ENCODE data around the gene DAGLA. TPM values are rescaled to one million over a fixed set of nuclear protein-coding genes. Genes with fewer than 3 reads are reported as not detected.

Gene DAGLA
- total and polyA plus RNA-seq, 2 of the 13 experiments (the other 11 are each of a cell fraction or from before 2014, with no cell fraction given) = 2.6 to 3.9 TPM

DNA sequence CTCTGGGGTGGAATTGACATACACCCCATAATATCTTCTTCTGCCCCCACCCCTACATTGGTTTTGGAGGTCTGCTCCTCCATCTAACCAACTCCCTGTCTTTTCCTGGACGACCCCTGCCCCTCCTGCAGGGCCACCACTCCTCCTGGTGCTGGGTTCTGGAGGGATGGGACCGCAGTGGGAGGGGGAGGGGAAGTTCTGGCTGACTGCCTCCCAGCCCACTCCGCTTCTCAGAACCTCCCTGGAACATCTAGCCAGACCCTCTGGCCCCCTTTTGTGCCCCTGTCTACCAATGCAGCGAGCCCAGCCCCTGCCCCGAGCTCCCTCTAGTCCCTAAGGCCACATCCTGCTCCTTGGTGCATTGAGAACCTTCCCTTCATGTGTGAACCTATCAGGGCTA lies 73.5 kb downstream of the DAGLA start:
- H2AFZ ChIP-seq (ENCODE audit: low read length) = no peak overlapping the region
- H3K79me2 ChIP-seq (ENCODE audit: insufficient read depth, low read length) = peaks cover 57% of the 10 kb centered on the region
- in situ Hi-C loops (cut with HindIII; ENCODE audit: extremely low pct_ligation_motif_present, low pct_unique_long_range_greater_than_20kb) = no loop called here
- peaks cover 91% of the 10 kb centered on the region for H3K4me1 ChIP-seq (ENCODE audit: insufficient read depth, low read length)
- 64% methylated on average over 5 of the region's 5 CpGs for WGBS (ENCODE audit: low lambda C conversion rate)
- peak overlapping the region; percentile 93 for H3K4me2 ChIP-seq (ENCODE audit: low read depth, low read length)
- no peak for ATAC-seq
- H4K20me1 ChIP-seq (ENCODE audit: insufficient read depth, low read length) = no peaks in the 10 kb centered on the region
- FAIRE-seq = no peak
- H3K27ac ChIP-seq (ENCODE audit: extremely low read length, insufficient read depth, low read length) = peak overlapping the region; percentile 100
- peak overlapping the region; percentile 89 for H3K9ac ChIP-seq (ENCODE audit: insufficient read depth, low read depth, low read length)
- BruUV-seq (replicated peaks) = no TSS peak
- intact Hi-C loops (cut with micrococcal nuclease; ENCODE audit: unreplicated experiment) = loop anchor here (1.0 kb wide), 1 partner anchor 23 kb away; no protein-coding TSS in a partner anchor
- ChIA-PET POLR2A (interaction anchor here (1.6 kb wide), 1 partner anchor 16 kb away, joined by 8 read pairs; no protein-coding TSS in a partner anchor), CTCF (ENCODE audit: low intra/inter-chr PET ratio, low total read pairs) (interaction anchor here (3.5 to 5.4 kb wide), 2 partner anchors 16 to 23 kb away, joined by 47 to 51 read pairs; no protein-coding TSS in a partner anchor)
- H3K9me3 ChIP-seq (ENCODE audit: low read length) = no peaks in the 10 kb centered on the region
- no peak for DNase-seq (ENCODE audit: low spot score)
- H3K27me3 ChIP-seq (ENCODE audit: control insufficient read depth in 1 of 2, insufficient read depth in 2 of 2, low read length in 2 of 2) = no peaks in the 10 kb centered on the region
- H3K4me3 ChIP-seq (replicated peaks in 1 of 3; ENCODE audit: insufficient read depth in 1 of 3, low read depth in 2 of 3, low read length in 3 of 3) = peak overlapping the region; percentile 69 to 87 (median 74)
- H3K36me3 ChIP-seq (replicated peaks in 1 of 2; ENCODE audit: control insufficient read depth in 1 of 2, insufficient read depth in 2 of 2, low read length in 2 of 2) = no peaks in the 10 kb centered on the region
- no peak for TF ChIP-seq ISL2 (CRISPR knock-in tag; IDR thresholded peaks at IDR 0.05)
- TF ChIP-seq SALL2 (CRISPR knock-in tag; IDR thresholded peaks at IDR 0.05) = 0 out of 2 replicates have a peak, but pooled peaks have one; percentile 19

GRCh38 chr11:61754534-61755482 lies 74.6 kb downstream of the DAGLA start:
- no TSS peak for BruUV-seq (replicated peaks)
- FAIRE-seq = no peak
- CTCF ChIA-PET (ENCODE audit: low intra/inter-chr PET ratio, low total read pairs) = interaction anchor here (1.3 to 5.4 kb wide), 2 partner anchors 14 to 22 kb away, joined by 8 to 51 read pairs; no protein-coding TSS in a partner anchor
- peak overlapping the region; percentile 93 for H3K4me2 ChIP-seq (ENCODE audit: low read depth, low read length)
- POLR2A ChIA-PET = interaction anchor here (1.4 to 4.6 kb wide), 3 partner anchors 13 to 60 kb away, joined by 6 to 92 read pairs (median 11); no protein-coding TSS in a partner anchor
- ATAC-seq = no peak
- peak overlapping the region; percentile 100 for H3K27ac ChIP-seq (ENCODE audit: extremely low read length, insufficient read depth, low read length)
- peaks cover 89% of the 10 kb centered on the region for H3K4me1 ChIP-seq (ENCODE audit: insufficient read depth, low read length)
- no peaks in the 10 kb centered on the region for H3K9me3 ChIP-seq (ENCODE audit: low read length)
- H2AFZ ChIP-seq (ENCODE audit: low read length) = no peak overlapping the region
- peak overlapping the region; percentile 89 for H3K9ac ChIP-seq (ENCODE audit: insufficient read depth, low read depth, low read length)
- H3K79me2 ChIP-seq (ENCODE audit: insufficient read depth, low read length) = peaks cover 63% of the 10 kb centered on the region
- no peaks in the 10 kb centered on the region for H3K27me3 ChIP-seq (ENCODE audit: control insufficient read depth in 1 of 2, insufficient read depth in 2 of 2, low read length in 2 of 2)
- peak overlapping the region; percentile 69 to 87 (median 74) for H3K4me3 ChIP-seq (replicated peaks in 1 of 3; ENCODE audit: insufficient read depth in 1 of 3, low read depth in 2 of 3, low read length in 3 of 3)
- in situ Hi-C loops (cut with HindIII; ENCODE audit: extremely low pct_ligation_motif_present, low pct_unique_long_range_greater_than_20kb) (no loop called here), intact Hi-C loops (cut with micrococcal nuclease; ENCODE audit: unreplicated experiment) (loop anchor here (1.0 kb wide), 1 partner anchor 21 kb away; no protein-coding TSS in a partner anchor)
- DNase-seq (ENCODE audit: low spot score) = no peak
- H3K36me3 ChIP-seq (replicated peaks in 1 of 2; ENCODE audit: control insufficient read depth in 1 of 2, insufficient read depth in 2 of 2, low read length in 2 of 2) = no peaks in the 10 kb centered on the region
- no peaks in the 10 kb centered on the region for H4K20me1 ChIP-seq (ENCODE audit: insufficient read depth, low read length)
- WGBS (ENCODE audit: low lambda C conversion rate) = 81% methylated on average over 18 of the region's 31 CpGs
- no peak for TF ChIP-seq SNAPC2 (CRISPR knock-in tag; IDR thresholded peaks at IDR 0.05)
- TF ChIP-seq ZSCAN21 (CRISPR knock-in tag; IDR thresholded peaks at IDR 0.05; ENCODE audit: borderline replicate concordance) = 0 out of 2 replicates have a peak, but pooled peaks have one; percentile 48
- TF ChIP-seq ZNF3 (CRISPR knock-in tag; IDR thresholded peaks at IDR 0.05) = no peak
- TF ChIP-seq CTCF (CRISPR knock-in tag; IDR thresholded peaks at IDR 0.05) = no peak
- TF ChIP-seq SRF (IDR thresholded peaks at IDR 0.05; ENCODE audit: low read depth, low read length) = no peak
- no peak for TF ChIP-seq KAT8 (CRISPR knock-in tag; IDR thresholded peaks at IDR 0.05)
- TF ChIP-seq ZFX (CRISPR knock-in tag; IDR thresholded peaks at IDR 0.05; ENCODE audit: low read depth) = peak; percentile 29; the same call in 1 of the 2 replicates
- TF ChIP-seq SP1 (IDR thresholded peaks at IDR 0.05) = no peak
- TF ChIP-seq SP1 (CRISPR knock-in tag; IDR thresholded peaks at IDR 0.05) = no peak
- TF ChIP-seq KAT2B (IDR thresholded peaks at IDR 0.05; ENCODE audit: borderline replicate concordance, low read depth, low read length) = no peak
- TF ChIP-seq ZNF614 (CRISPR knock-in tag; IDR thresholded peaks at IDR 0.05; ENCODE audit: borderline replicate concordance) = no peak
- no peak for TF ChIP-seq ZNF589 (CRISPR knock-in tag; conservative IDR thresholded peaks at IDR 0.05)
- TF ChIP-seq ASH2L (IDR thresholded peaks at IDR 0.05; ENCODE audit: insufficient read length, low read depth, low read length) = no peak
- TF ChIP-seq KLF13 (CRISPR knock-in tag; IDR thresholded peaks at IDR 0.05) = no peak
- TF ChIP-seq ZFY (CRISPR knock-in tag; IDR thresholded peaks at IDR 0.05) = peak; percentile 21; the same call in 1 of the 2 replicates
